IMR-90 (cell line): ENCODE data around the gene KIF9. TPM values are rescaled to one million over a fixed set of nuclear protein-coding genes. Genes with fewer than 3 reads are reported as not detected.

Source experiments
- ATAC-seq: fragments of 200-7000 bp; cut with Tn5 transposase; 2 replicates; pipeline ENCODE4 v1.9.1; 2020; ENCODE audit warnings: low read depth, mild to moderate bottlenecking, moderate library complexity
- BruUV-seq: library from RNA; stranded (reverse); fragments of 400-500 nt; replicated peaks from 2 replicates; lab custom pipeline; 2021; lab: Mats Ljungman, UMichigan
- CTCF ChIA-PET: fragments of 300-600 bp; formaldehyde crosslinking; extraction: SDS; loops from one replicate; lab custom pipeline; 2021; ENCODE audit warnings: antibody characterized with exemption; lab: Yijun Ruan, JAX
- POLR2A ChIA-PET: fragments of 300-600 bp; sonication (Branson Sonifier 250); formaldehyde crosslinking; loops from one replicate; lab custom pipeline; 2022; ENCODE audit warnings: antibody characterized with exemption; ENCODE audit not compliant: unreplicated experiment; lab: Charles Lee
- DNase-seq: peaks from one replicate; pipeline ENCODE4 v3.0.0; 2013
- H2AFZ ChIP-seq: replicated peaks from 2 replicates; pipeline ENCODE3; 2013; ENCODE audit warnings: low read length, mild to moderate bottlenecking; ENCODE audit not compliant: poor library complexity
- H2AK5ac ChIP-seq: 2 replicates; pipeline ENCODE4 v1.6.1; 2013; ENCODE audit warnings: low read depth, low read length, inconsistent platforms
- H2AK9ac ChIP-seq: replicated peaks from 2 replicates; pipeline ENCODE3; 2013; ENCODE audit warnings: mild to moderate bottlenecking, low read depth, low read length, moderate library complexity; ENCODE audit not compliant: poor library complexity
- H2BK120ac ChIP-seq: 2 replicates; pipeline ENCODE4 v1.6.1; 2013; ENCODE audit warnings: low read depth, low read length, inconsistent platforms
- H2BK15ac ChIP-seq: 3 replicates; pipeline ENCODE4 v1.6.1; 2013; ENCODE audit warnings: low read depth, low read length, inconsistent platforms
- H2BK20ac ChIP-seq: 2 replicates; pipeline ENCODE4 v1.6.1; 2013; ENCODE audit warnings: low read depth, mild to moderate bottlenecking, inconsistent platforms, low read length, moderate library complexity
- H2BK5ac ChIP-seq: 2 replicates; pipeline ENCODE4 v1.6.1; 2013; ENCODE audit warnings: mild to moderate bottlenecking, low read depth, low read length, inconsistent platforms; ENCODE audit not compliant: poor library complexity, severe bottlenecking
- H3K14ac ChIP-seq: replicated peaks from 2 replicates; pipeline ENCODE4 v1.6.1; 2013; ENCODE audit warnings: low read depth, low read length, inconsistent platforms
- H3K18ac ChIP-seq: 2 replicates; pipeline ENCODE4 v1.6.1; 2013; ENCODE audit warnings: low read depth, low read length, control low read depth
- H3K23ac ChIP-seq: 2 replicates; pipeline ENCODE4 v1.6.1; 2013; ENCODE audit warnings: low read depth, low read length, inconsistent platforms
- H3K27ac ChIP-seq: 2 replicates; pipeline ENCODE4 v1.5.1; 2013; ENCODE audit warnings: mild to moderate bottlenecking, control low read depth, low read length; ENCODE audit not compliant: insufficient read depth
- H3K27me3 ChIP-seq: 2 replicates; pipeline ENCODE4 v1.6.1; 2013; ENCODE audit warnings: low read length; ENCODE audit not compliant: control insufficient read depth, insufficient read depth
- H3K36me3 ChIP-seq: 2 replicates; pipeline ENCODE4 v1.6.1; 2013; ENCODE audit warnings: low read length, mixed read lengths; ENCODE audit not compliant: control insufficient read depth, insufficient read depth
- H3K4ac ChIP-seq: 2 replicates; pipeline ENCODE4 v1.6.1; 2013; ENCODE audit warnings: low read depth, low read length, inconsistent platforms
- H3K4me1 ChIP-seq: 2 replicates; pipeline ENCODE4 v1.6.1; 2013; ENCODE audit warnings: low read length, mixed read lengths; ENCODE audit not compliant: control insufficient read depth, insufficient read depth
- H3K4me2 ChIP-seq: 2 replicates; pipeline ENCODE4 v1.6.1; 2013; ENCODE audit warnings: low read depth, mild to moderate bottlenecking, control low read depth, low read length, moderate library complexity
- H3K4me3 ChIP-seq: 2 replicates; pipeline ENCODE4 v1.5.1; 2013; ENCODE audit warnings: low read depth, mild to moderate bottlenecking, control low read depth, low read length, moderate library complexity; ENCODE audit not compliant: insufficient read depth
- H3K56ac ChIP-seq: 2 replicates; pipeline ENCODE4 v1.6.1; 2013; ENCODE audit warnings: low read length, inconsistent platforms; ENCODE audit not compliant: insufficient read depth; ENCODE audit errors: extremely low read depth
- H3K79me1 ChIP-seq, 2 experiments: 2 replicates each; pipeline ENCODE4 v1.6.1; 2013; ENCODE audit warnings: low read length in 2 of 2, inconsistent platforms in 1 of 2, low read depth in 1 of 2
- H3K9ac ChIP-seq: 2 replicates; pipeline ENCODE4 v1.6.1; 2013; ENCODE audit warnings: low read depth, low read length, control low read depth
- H3K9me1 ChIP-seq: 2 replicates; pipeline ENCODE4 v1.6.1; 2013; ENCODE audit warnings: low read length, inconsistent platforms; ENCODE audit not compliant: insufficient read depth
- H3K9me3 ChIP-seq: 2 replicates; pipeline ENCODE4 v1.6.1; 2013; ENCODE audit warnings: low read length; ENCODE audit not compliant: control insufficient read depth, insufficient read depth
- H4K20me1 ChIP-seq: 2 replicates; pipeline ENCODE4 v1.6.1; 2013; ENCODE audit warnings: low read length, inconsistent platforms; ENCODE audit not compliant: insufficient read depth
- H4K5ac ChIP-seq: 2 replicates; pipeline ENCODE4 v1.6.1; 2013; ENCODE audit warnings: mild to moderate bottlenecking, low read depth, low read length, control low read depth
- H4K8ac ChIP-seq, 2 experiments: 2 replicates each; pipeline ENCODE4 v1.6.1; 2013; ENCODE audit warnings: low read depth in 2 of 2, low read length in 2 of 2, control low read depth in 1 of 2, inconsistent platforms in 1 of 2
- H4K91ac ChIP-seq: 2 replicates; pipeline ENCODE4 v1.6.1; 2013; ENCODE audit warnings: low read depth, low read length, inconsistent platforms; ENCODE audit not compliant: insufficient read depth
- MAZ ChIP-seq: IDR thresholded peaks from 2 replicates; pipeline ENCODE4 v1.6.1; 2012; ENCODE audit warnings: low read depth, mild to moderate bottlenecking, low read length, improper control_type of control experiment, moderate library complexity, borderline replicate concordance
- NFE2L2 ChIP-seq: fragments of 150-350 bp; IDR thresholded peaks from 2 replicates; pipeline ENCODE4 v1.6.1; 2016; ENCODE audit warnings: low read depth, mild to moderate bottlenecking, low read length
- POLR2A ChIP-seq: IDR thresholded peaks from 2 replicates; pipeline ENCODE4 v1.6.1; 2012; ENCODE audit warnings: mild to moderate bottlenecking, low read depth, low read length
- RFX5 ChIP-seq: IDR thresholded peaks from 2 replicates; pipeline ENCODE4 v1.8.0; 2012; ENCODE audit warnings: low read depth, mild to moderate bottlenecking, low read length, moderate library complexity
- WGBS, 2 experiments: methylation state at CpG; one replicate each; pipeline versions ENCODE4 v1.1.5 to v1.1.7; 2013; ENCODE audit warnings: missing lambda C conversion rate in 2 of 2; ENCODE audit not compliant: insufficient read length in 1 of 2; ENCODE audit errors: extremely low coverage in 2 of 2; 5-methylcytosine and 5-hydroxymethylcytosine counted together
- dilution Hi-C: fragments of 300-500 bp; cut with HindIII; formaldehyde crosslinking; loops from one replicate; pipeline ENCODE4 v1.14.3; 2018; ENCODE audit warnings: low sequenced_read_pairs; ENCODE audit not compliant: unreplicated experiment
- in situ Hi-C: fragments of 300-500 bp; cut with MboI; formaldehyde crosslinking; loops from 3 replicates; pipeline ENCODE4 v1.14.3; 2019; ENCODE audit warnings: low sequenced_read_pairs, inconsistent platforms, mixed read lengths
- intact Hi-C: fragments of 100-400 bp; cut with micrococcal nuclease; formaldehyde crosslinking; loops from 2 replicates; pipeline ENCODE4 v1.10.0; 2022
- polyA plus RNA-seq, 3 experiments: library from polyadenylated mRNA; depleted of rRNA; stranded (reverse); fragments of >200 nt; gene quantifications; 2 replicates each; pipeline ENCODE4 v1.2.3, GENCODE V29; 2012; ENCODE audit warnings: low replicate concordance in 1 of 3
- total RNA-seq: library from RNA; depleted of rRNA; stranded (reverse); fragments of >200 nt; gene quantifications from 2 replicates; pipeline ENCODE4 v1.2.3, GENCODE V29; 2012
- TF ChIP-seq, protein P1 (sequence below): conservative IDR thresholded peaks from 2 replicates; pipeline ENCODE4 v1.5.1; 2012; ENCODE audit warnings: mild to moderate bottlenecking, low read depth, low read length, improper control_type of control experiment

The KIF9 gene
- total and polyA plus RNA-seq, 2 of the 4 experiments (the other 2 are of a cell fraction): 1.8 to 5.0 TPM

DNA sequence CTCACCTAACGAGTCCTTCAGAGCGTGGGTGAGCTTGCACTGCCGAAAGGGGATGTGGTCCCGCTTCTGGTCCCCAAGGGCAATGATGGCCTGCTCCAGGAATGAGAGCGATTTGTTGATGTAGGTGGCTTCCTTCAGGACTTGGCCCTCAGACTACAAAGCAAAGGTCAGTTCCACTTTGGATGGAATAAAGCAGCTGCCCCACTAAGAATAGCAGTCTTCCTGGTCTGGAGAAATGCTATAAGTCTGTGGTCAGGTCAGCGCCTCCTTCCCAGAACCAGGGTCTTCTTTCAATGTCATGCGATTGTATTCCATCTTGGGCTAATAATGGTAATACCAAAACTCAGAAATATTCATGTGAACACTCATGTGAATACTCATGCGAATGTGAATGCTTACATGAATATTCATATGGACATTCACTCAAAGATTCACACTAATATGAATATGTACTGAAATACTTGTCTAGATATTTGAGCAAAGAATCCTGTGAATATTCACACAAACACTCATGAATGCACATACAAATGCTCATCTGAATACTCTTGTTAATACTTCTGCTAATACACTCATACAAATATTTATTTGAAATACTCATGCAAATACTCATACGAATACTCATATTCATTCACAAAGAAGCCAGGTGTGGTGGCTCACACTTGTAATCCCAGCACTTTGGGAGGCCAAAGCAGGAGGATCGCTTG, 16.7 kb downstream of the KIF9 start:
- Histone ChIP-seq H3K23ac (no peak overlapping the region), H3K4me1 (peaks cover 6% of the 10 kb centered on the region), H2BK15ac (no peak overlapping the region), H3K4ac (no peak overlapping the region; the same call in 1 of the 2 replicates), H3K9ac (no peak overlapping the region), H2BK120ac (0 out of 2 replicates have a peak overlapping the region, but pooled peaks have one; percentile 6), H3K27me3 (peaks cover 8% of the 10 kb centered on the region), H3K18ac (no peak overlapping the region), H3K14ac (no peak overlapping the region), H3K56ac (no peak overlapping the region), H2AK5ac (peak overlapping the region; percentile 62; the same call in 1 of the 2 replicates), H4K20me1 (no peaks in the 10 kb centered on the region), H2AK9ac (no peak overlapping the region), H4K91ac (no peak overlapping the region), H4K5ac (no peak overlapping the region), H3K79me1 (no peaks in the 10 kb centered on the region), H3K9me3 (no peaks in the 10 kb centered on the region), H3K27ac (no peak overlapping the region), H2BK20ac (0 out of 2 replicates have a peak overlapping the region, but pooled peaks have one; percentile 7), H3K36me3 (no peaks in the 10 kb centered on the region), H3K4me3 (no peak overlapping the region), H2AFZ (peak overlapping the region; percentile 27), H4K8ac (no peak overlapping the region), H3K4me2 (no peak overlapping the region), H3K9me1 (no peaks in the 10 kb centered on the region), H2BK5ac (no peak overlapping the region)
- DNase-seq: peak; percentile 18
- ChIA-PET CTCF (no interaction called here), POLR2A (no interaction called here)
- no TSS peak for BruUV-seq
- peak; percentile 15 for ATAC-seq
- no peak for TF ChIP-seq POLR2A
- TF ChIP-seq RFX5: no peak
- TF ChIP-seq, protein P1, sequence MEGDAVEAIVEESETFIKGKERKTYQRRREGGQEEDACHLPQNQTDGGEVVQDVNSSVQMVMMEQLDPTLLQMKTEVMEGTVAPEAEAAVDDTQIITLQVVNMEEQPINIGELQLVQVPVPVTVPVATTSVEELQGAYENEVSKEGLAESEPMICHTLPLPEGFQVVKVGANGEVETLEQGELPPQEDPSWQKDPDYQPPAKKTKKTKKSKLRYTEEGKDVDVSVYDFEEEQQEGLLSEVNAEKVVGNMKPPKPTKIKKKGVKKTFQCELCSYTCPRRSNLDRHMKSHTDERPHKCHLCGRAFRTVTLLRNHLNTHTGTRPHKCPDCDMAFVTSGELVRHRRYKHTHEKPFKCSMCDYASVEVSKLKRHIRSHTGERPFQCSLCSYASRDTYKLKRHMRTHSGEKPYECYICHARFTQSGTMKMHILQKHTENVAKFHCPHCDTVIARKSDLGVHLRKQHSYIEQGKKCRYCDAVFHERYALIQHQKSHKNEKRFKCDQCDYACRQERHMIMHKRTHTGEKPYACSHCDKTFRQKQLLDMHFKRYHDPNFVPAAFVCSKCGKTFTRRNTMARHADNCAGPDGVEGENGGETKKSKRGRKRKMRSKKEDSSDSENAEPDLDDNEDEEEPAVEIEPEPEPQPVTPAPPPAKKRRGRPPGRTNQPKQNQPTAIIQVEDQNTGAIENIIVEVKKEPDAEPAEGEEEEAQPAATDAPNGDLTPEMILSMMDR: no peak
- TF ChIP-seq NFE2L2: no peak
- TF ChIP-seq MAZ: no peak
- dilution Hi-C loops (no loop called here), intact Hi-C loops (no loop called here), in situ Hi-C loops (no loop called here)
- 100% methylated on average over 2 of the region's 10 CpGs; no CpG with 5 or more reads in 1 of the 2 experiments for WGBS, 2 experiments
